ENCODE measurements around the gene NAA38. TPM values are rescaled to one million over a fixed set of nuclear protein-coding genes. Genes with fewer than 3 reads are reported as not detected.

The NAA38 gene
- total RNA-seq, 1 experiment from 2014 or later: 50.2 TPM

DNA sequence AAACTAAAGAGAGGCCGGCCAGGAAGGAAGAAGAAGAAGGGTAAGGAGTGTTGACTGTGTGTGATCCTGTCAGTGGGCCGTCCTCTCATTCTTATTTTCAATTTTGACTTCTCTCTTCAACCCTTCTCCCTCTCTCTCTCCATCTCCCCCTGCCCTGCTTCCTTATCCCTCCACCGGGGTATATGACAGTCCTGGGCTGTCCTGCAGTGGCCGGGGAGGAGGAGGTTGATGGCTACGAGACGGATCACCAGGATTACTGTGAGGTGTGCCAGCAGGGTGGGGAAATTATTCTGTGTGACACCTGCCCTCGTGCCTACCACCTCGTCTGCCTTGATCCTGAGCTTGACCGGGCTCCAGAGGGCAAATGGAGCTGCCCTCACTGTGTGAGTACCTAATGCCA lies 36.9 kb upstream of the NAA38 start:
- Histone ChIP-seq H2BK15ac (ENCODE audit: low read depth, low read length) (no peak overlapping the region), H2AFZ (ENCODE audit: low read length) (no peak overlapping the region), H3K79me1 (ENCODE audit: insufficient read depth, low read depth, low read length, poor library complexity, severe bottlenecking) (no peaks in the 10 kb centered on the region), H3K79me2 (ENCODE audit: insufficient read depth, low read length) (no peaks in the 10 kb centered on the region), H3K4me2 (ENCODE audit: insufficient read depth, insufficient read length, low read length) (no peak overlapping the region), H3K18ac (ENCODE audit: insufficient read length, low read depth, low read length) (no peak overlapping the region), H3K27me3 (ENCODE audit: insufficient read depth, low read length) (no peaks in the 10 kb centered on the region), H3K9ac (ENCODE audit: extremely low read depth, insufficient read length, low read length) (no peak overlapping the region), H2BK120ac (ENCODE audit: low read depth, low read length, poor library complexity, severe bottlenecking) (no peak overlapping the region), H3K27ac (ENCODE audit: insufficient read length, low read depth, low read length) (no peak overlapping the region), H4K20me1 (ENCODE audit: control insufficient read depth, insufficient read depth, insufficient read length) (no peaks in the 10 kb centered on the region), H3T11ph (ENCODE audit: low read length) (no peak overlapping the region), H3K14ac (ENCODE audit: insufficient read depth, low read length) (no peak overlapping the region), H2AK5ac (ENCODE audit: insufficient read length, low read length) (no peak overlapping the region), H3K56ac (ENCODE audit: insufficient read length, low read depth, low read length) (no peak overlapping the region), H2BK5ac (ENCODE audit: insufficient read length, low read length) (no peak overlapping the region), H2BK12ac (ENCODE audit: insufficient read length, low read depth, low read length) (no peak overlapping the region), H3K23ac (ENCODE audit: insufficient read length, low read depth, low read length) (no peak overlapping the region), H4K5ac (ENCODE audit: insufficient read length, low read depth, low read length) (no peak overlapping the region), H4K91ac (ENCODE audit: insufficient read length, low read depth, low read length) (no peak overlapping the region), H3K9me3 (ENCODE audit: control insufficient read depth, low read depth, low read length) (no peaks in the 10 kb centered on the region), H2BK20ac (ENCODE audit: low read depth, low read length, poor library complexity, severe bottlenecking) (no peak overlapping the region), H3K4ac (ENCODE audit: low read depth, low read length) (no peak overlapping the region), H3K4me1 (ENCODE audit: insufficient read depth, low read length) (no peaks in the 10 kb centered on the region), H3K23me2 (ENCODE audit: insufficient read length, low read depth, low read length, poor library complexity, severe bottlenecking) (no peaks in the 10 kb centered on the region), H4K8ac (replicated peaks; ENCODE audit: insufficient read length, low read depth, low read length) (no peak overlapping the region)
- H3K27me3 Mint-ChIP-seq (ENCODE audit: low read depth): no peaks in the 10 kb centered on the region
- peak overlapping the region in 1 of 2 experiments; percentile 53; a peak in 1 of 5 replicates for H3K4me3 Mint-ChIP-seq
- no peak for DNase-seq
- peaks cover 0 to 4% of the 10 kb centered on the region in 2 experiments; a peak in 3 of 4 replicates for H3K4me1 Mint-ChIP-seq
- whole genome bisulfite sequencing (ENCODE audit: extremely low coverage, insufficient read length, low lambda C conversion rate): no CpG with 5 or more reads among the region's 9 CpGs
- peaks cover 8 to 62% (median 26%) of the 10 kb centered on the region in 3 experiments; a peak in 6 of 7 replicates for H3K36me3 Mint-ChIP-seq (ENCODE audit: insufficient read depth in 1 of 3, low read depth in 3 of 3)
- H3K9me3 Mint-ChIP-seq: no peaks in the 10 kb centered on the region
- no peak for TF ChIP-seq CTCF (conservative IDR thresholded peaks at IDR 0.05)
- no peak overlapping the region for H3K27ac Mint-ChIP-seq

Measured in H9 (cell line).